Ecto neural progenitor cell (in vitro differentiated cells): ENCODE data around the gene GRM1.
A peak's percentile ranks its signal among the peaks of the same experiment; 100 is the strongest.

ENCODE experiments used
- DNase-seq: peaks from one replicate; pipeline ENCODE4 v3.0.0-alpha.2; 2018; ENCODE audit warnings: low spot score

GRM1 gene

DNA sequence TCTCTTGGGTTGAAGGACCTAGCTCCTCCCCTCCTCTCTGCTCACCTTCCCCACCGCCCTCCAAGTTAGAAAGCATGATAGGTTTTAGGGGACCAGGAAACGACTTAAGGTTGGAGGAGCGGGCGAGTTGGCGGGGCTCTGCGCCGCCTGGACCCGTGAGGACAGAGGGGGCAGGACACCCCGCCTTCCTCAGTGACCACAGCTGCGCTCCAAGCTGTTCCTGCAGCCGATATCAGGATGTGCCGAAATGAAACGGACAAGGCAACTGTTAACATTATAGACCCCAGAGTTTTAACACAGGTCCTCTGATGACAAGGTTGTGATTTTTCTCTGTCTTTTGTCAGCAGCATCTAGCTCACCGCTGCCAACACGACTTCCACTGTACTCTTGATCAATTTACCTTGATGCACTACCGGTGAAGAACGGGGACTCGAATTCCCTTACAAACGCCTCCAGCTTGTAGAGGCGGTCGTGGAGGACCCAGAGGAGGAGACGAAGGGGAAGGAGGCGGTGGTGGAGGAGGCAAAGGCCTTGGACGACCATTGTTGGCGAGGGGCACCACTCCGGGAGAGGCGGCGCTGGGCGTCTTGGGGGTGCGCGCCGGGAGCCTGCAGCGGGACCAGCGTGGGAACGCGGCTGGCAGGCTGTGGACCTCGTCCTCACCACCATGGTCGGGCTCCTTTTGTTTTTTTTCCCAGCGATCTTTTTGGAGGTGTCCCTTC, at the start of gene GRM1:
Gene GRM1, plus strand, starts transcription at position 212 of the 722 bp plus-strand sequence. Its CDS starts 456 bp downstream, at position 668.
- DNase-seq, result no peak

DNA sequence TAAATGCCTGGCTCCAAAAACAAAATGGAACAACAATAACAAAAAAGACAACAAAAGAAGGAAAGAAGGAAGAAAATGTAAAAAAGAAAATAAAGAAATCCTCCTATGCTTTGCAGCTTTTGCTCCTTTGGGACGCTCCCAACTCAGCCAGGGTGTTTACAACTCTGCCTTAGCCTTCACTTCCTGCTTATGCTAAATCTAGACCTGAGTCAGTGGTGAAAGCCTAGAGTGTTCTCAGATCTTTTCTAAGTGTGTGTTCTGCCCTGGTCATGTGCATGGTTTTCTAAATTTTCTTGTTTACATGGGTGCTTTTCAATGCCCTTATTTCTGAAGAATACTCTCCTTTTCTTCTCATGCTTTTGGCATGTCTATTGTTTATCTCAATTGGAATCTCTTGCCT, 19.5 kb upstream of the GRM1 start:
- no peak for DNase-seq

- DNase-seq, result no peak
Observed at GRCh38 chr6:146014233-146014632, 14.6 kb upstream of the GRM1 start.

- DNase-seq, result no peak
Observed at GRCh38 chr6:146017672-146018071, 11.2 kb upstream of the GRM1 start.

GRCh38 chr6:146026873-146027272, 2.0 kb upstream of the GRM1 start:
- no peak for DNase-seq

DNA sequence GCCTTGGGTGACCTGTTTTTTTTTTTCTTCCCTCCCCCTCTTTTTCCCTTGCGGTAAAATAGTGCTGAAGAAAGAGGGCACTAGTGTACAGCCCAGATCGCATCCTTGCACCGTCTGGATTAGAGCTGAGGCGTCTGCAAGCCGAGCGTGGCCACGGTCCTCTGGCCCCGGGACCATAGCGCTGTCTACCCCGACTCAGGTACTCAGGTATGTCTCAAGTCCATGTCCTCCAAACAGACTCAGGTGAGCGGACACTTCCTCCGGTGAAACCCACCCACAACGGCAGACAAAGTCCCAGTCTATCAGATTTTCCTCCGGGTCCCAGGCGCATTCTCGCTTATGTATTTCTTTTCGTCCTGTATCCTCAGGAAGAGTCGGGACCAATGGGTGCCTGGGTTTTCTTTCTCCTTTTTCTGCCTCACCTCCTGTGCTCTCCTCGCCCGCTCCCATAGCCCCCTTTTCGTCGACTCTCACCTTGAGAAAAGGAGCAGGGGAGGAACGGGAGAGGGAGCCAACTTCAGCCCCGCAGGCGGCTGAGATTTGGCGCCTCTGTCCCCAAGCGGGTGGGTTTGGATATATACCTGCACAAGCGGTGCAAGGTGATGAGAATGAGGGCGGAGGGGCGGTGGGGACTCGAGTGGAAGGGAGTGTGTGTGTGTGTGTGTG, 1.1 kb upstream of the GRM1 start:
- DNase-seq, result peak; percentile 57

DNA sequence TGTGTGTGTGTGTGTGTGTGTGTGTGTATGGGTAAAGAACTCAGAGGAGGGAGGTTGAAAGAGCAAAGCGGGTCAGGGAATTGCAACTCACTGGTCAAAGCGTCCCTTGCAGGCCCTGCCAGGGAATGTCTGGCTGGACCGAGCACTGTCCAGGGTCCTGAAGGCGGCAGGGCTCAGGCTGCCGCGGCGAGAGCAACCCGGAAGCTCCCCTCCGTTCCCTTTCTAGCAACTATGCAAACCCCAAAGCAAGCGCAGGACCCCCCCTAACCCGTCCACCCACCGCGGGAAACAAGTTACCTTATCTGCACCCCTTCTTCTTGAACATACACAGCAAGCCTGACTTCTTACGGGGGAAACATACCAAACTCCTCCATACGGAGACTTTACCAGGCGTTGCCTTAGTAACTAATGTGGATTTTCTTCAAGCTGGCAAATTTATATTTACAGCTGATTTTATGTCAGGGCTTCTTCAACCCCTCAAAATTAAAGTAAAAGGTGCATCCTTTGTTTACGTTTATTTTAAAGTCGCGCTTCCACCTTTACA, 538 bp upstream of the GRM1 start:
- peak; percentile 88 for DNase-seq

- DNase-seq, result no peak
Observed at GRCh38 chr6:146029573-146030184, 817 bp downstream of the GRM1 start.

DNA sequence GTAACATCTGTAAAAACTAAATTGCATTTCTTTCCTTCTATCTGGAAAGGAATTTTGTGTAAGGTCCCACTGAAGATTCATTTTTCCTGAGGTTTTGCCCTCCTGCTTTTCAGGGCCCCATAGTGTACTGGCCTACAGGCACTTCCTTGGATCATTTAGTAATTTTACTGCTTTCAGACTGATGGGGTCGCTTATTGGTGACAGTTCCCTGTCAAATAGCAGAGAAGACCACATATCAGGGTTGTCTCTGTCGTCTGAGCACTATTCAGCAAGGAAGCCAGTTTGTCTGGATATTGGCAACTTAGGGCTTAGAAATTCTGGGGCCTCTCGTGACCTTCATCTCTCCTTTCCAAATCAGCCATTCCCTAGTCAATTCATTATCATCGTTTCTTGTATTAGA, 3.5 kb downstream of the GRM1 start:
- DNase-seq, result no peak

- no peak for DNase-seq
Observed at GRCh38 chr6:146040360-146040759, 11.5 kb downstream of the GRM1 start.

GRCh38 chr6:146041282-146041681, 12.4 kb downstream of the GRM1 start:
- DNase-seq, result peak; percentile 55

- DNase-seq, result no peak
Observed at GRCh38 chr6:146047371-146047770, 18.5 kb downstream of the GRM1 start.

GRCh38 chr6:146050168-146050567, 21.3 kb downstream of the GRM1 start:
- no peak for DNase-seq

- no peak for DNase-seq
Observed at GRCh38 chr6:146056506-146056905, 27.6 kb downstream of the GRM1 start.

DNA sequence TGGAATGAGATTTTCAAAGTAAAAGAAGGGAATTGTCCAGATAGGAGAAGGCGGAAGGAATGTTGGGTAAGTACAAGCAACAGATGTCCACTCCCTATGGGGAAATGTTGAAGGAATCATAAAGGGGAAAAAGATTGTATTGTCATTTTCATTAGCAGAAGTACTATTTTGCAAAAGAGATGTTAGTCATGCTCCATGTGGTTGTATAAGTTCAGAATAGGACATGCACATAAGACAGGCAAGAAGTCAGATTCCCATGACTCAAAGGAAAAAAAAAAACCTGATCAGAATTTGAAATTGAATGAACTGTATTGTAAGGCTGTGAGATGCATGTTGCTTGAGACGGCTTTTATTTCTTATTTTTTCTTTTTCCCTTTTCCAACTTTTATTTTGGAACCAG, 36.8 kb downstream of the GRM1 start:
- DNase-seq, result no peak

- DNase-seq, result no peak
Observed at GRCh38 chr6:146066506-146066905, 37.6 kb downstream of the GRM1 start.

DNA sequence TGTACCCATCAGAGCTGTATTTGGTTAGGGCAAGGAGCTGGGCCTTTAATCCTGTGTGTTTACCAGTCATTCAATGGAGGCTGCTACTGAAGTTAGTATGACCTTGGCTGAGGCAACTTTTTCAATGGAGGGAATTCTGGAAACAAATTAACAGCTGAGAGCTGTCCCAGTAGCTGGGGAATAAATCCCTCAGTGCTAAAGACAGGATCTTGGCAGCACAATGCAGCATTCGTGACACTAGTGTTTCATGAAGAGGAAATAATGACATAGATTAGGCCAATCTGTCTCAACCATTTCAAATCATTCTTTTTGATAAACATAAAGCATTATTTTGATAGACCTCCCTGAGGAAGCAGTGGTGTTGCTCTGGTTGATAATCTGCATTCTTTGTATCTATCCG, 42.9 kb downstream of the GRM1 start:
- DNase-seq, result no peak

DNA sequence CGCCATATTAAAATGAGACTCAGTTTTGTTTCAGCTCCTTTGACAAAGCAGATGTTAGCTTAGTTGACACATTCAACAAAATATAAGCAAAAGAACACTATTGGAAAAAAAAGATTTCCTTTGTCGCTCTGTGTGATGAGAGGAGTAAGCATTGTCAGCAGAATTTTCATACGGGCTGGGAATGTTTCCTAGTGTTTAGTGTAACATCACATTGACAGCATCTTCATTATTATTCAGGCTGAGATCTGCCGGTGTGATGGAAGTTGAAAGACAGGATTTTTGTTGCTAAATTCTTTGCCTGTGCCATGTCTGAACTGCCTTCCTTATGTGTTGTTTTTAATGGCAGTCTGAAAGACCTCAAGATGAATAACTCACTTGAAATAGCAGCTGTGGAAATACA, 49.1 kb downstream of the GRM1 start:
- DNase-seq, result no peak

GRCh38 chr6:146087386-146087785, 58.5 kb downstream of the GRM1 start:
- no peak for DNase-seq

- DNase-seq, result no peak
Observed at GRCh38 chr6:146090474-146090873, 61.6 kb downstream of the GRM1 start.

GRCh38 chr6:146092961-146093686, 64.3 kb downstream of the GRM1 start:
- DNase-seq, result no peak

GRCh38 chr6:146095481-146095880, 66.6 kb downstream of the GRM1 start:
- DNase-seq, result no peak
